Measurements from ENCODE around the gene ASXL2.

DNA sequence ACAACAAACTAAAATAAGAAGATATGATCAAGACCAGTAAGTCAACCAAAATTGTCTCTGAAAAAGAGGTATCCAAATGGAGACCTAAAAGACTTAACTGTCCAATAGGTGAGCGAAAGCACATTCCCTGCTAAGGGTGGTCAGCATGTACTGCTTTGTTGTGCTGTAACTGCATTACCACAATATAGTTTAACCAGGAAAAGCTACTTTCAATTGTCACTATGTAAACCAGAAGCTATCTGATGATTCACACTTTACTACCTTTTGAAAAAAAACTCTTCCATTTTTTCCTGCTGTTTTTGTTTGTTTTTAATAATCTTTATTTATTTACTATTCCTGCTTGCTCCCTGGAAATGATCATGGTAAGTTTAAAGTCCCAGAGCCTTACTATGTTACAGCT is 36.1 kb downstream of the ASXL2 start:
- TF ChIP-seq, protein P1, sequence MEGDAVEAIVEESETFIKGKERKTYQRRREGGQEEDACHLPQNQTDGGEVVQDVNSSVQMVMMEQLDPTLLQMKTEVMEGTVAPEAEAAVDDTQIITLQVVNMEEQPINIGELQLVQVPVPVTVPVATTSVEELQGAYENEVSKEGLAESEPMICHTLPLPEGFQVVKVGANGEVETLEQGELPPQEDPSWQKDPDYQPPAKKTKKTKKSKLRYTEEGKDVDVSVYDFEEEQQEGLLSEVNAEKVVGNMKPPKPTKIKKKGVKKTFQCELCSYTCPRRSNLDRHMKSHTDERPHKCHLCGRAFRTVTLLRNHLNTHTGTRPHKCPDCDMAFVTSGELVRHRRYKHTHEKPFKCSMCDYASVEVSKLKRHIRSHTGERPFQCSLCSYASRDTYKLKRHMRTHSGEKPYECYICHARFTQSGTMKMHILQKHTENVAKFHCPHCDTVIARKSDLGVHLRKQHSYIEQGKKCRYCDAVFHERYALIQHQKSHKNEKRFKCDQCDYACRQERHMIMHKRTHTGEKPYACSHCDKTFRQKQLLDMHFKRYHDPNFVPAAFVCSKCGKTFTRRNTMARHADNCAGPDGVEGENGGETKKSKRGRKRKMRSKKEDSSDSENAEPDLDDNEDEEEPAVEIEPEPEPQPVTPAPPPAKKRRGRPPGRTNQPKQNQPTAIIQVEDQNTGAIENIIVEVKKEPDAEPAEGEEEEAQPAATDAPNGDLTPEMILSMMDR (IDR thresholded peaks at IDR 0.05; ENCODE audit: insufficient read depth, low read depth, low read length), result no peak
- TF ChIP-seq EZH2 (IDR thresholded peaks at IDR 0.05; ENCODE audit: insufficient read depth, low read length), result no peak

All from astrocyte (in vitro differentiated cells and primary cell).